ENCODE results near the gene SYPL1. TPM values are rescaled to one million over a fixed set of nuclear protein-coding genes. Genes with fewer than 3 reads are reported as not detected.

SYPL1 gene
- total RNA-seq, 1 experiment from 2014 or later: 39.2 TPM

DNA sequence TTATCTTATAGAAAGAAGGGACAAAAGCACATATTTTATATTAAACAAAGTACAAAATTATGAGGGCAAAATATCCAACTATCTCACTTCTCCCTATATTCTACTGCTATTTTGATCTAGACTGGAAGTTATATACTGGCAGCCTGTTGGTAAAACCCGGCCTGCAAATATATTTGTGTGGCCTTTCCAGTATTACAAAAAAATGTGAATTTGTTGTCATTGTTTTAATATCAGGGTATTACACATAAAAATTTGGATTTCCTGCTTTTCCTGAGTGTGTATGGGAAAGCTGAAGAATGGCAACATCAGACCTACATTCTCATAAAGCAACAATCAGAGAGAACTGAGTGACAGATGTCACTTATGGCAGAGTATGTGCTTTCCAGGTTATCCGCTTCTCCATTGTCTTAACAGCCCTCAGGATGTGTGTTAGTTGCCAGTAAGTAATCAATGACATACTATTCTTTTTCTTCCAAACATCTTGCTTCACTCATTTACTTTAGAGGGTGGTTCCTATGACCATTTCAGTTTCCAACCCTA is 7.3 kb downstream of the SYPL1 start:
- Histone ChIP-seq H2BK5ac (ENCODE audit: insufficient read length, low read length) (no peak overlapping the region), H3K9me3 (ENCODE audit: control insufficient read depth, low read depth, low read length) (no peaks in the 10 kb centered on the region), H3T11ph (ENCODE audit: low read length) (no peak overlapping the region), H4K20me1 (ENCODE audit: control insufficient read depth, insufficient read depth, insufficient read length) (no peaks in the 10 kb centered on the region), H3K56ac (ENCODE audit: insufficient read length, low read depth, low read length) (no peak overlapping the region), H2BK120ac (ENCODE audit: low read depth, low read length, poor library complexity, severe bottlenecking) (no peak overlapping the region), H3K23me2 (ENCODE audit: insufficient read length, low read depth, low read length, poor library complexity, severe bottlenecking) (no peaks in the 10 kb centered on the region), H2AFZ (ENCODE audit: low read length) (no peak overlapping the region), H3K9ac (ENCODE audit: extremely low read depth, insufficient read length, low read length) (no peak overlapping the region), H2BK20ac (ENCODE audit: low read depth, low read length, poor library complexity, severe bottlenecking) (no peak overlapping the region), H4K91ac (ENCODE audit: insufficient read length, low read depth, low read length) (no peak overlapping the region), H3K27ac (ENCODE audit: insufficient read length, low read depth, low read length) (no peak overlapping the region), H3K79me1 (ENCODE audit: insufficient read depth, low read depth, low read length, poor library complexity, severe bottlenecking) (peaks cover 2% of the 10 kb centered on the region), H4K8ac (replicated peaks; ENCODE audit: insufficient read length, low read depth, low read length) (no peak overlapping the region), H4K5ac (ENCODE audit: insufficient read length, low read depth, low read length) (no peak overlapping the region), H3K79me2 (ENCODE audit: insufficient read depth, low read length) (peaks cover 6% of the 10 kb centered on the region), H3K27me3 (ENCODE audit: insufficient read depth, low read length) (no peaks in the 10 kb centered on the region), H3K23ac (ENCODE audit: insufficient read length, low read depth, low read length) (no peak overlapping the region), H3K18ac (ENCODE audit: insufficient read length, low read depth, low read length) (no peak overlapping the region), H3K14ac (ENCODE audit: insufficient read depth, low read length) (no peak overlapping the region), H3K4ac (ENCODE audit: low read depth, low read length) (no peak overlapping the region), H3K4me1 (ENCODE audit: insufficient read depth, low read length) (peaks cover 3% of the 10 kb centered on the region), H2AK5ac (ENCODE audit: insufficient read length, low read length) (no peak overlapping the region), H2BK12ac (ENCODE audit: insufficient read length, low read depth, low read length) (no peak overlapping the region), H3K4me2 (ENCODE audit: insufficient read depth, insufficient read length, low read length) (no peak overlapping the region), H2BK15ac (ENCODE audit: low read depth, low read length) (no peak overlapping the region)
- H3K9me3 Mint-ChIP-seq: no peaks in the 10 kb centered on the region
- no peak for DNase-seq
- H3K4me3 Mint-ChIP-seq: no peak overlapping the region
- H3K27ac Mint-ChIP-seq: no peak overlapping the region
- no peaks in the 10 kb centered on the region; a peak in 1 of 7 replicates for H3K36me3 Mint-ChIP-seq (ENCODE audit: insufficient read depth in 1 of 3, low read depth in 3 of 3)
- H3K4me1 Mint-ChIP-seq: peaks cover 22% of the 10 kb centered on the region in 2 experiments
- TF ChIP-seq, protein P1, sequence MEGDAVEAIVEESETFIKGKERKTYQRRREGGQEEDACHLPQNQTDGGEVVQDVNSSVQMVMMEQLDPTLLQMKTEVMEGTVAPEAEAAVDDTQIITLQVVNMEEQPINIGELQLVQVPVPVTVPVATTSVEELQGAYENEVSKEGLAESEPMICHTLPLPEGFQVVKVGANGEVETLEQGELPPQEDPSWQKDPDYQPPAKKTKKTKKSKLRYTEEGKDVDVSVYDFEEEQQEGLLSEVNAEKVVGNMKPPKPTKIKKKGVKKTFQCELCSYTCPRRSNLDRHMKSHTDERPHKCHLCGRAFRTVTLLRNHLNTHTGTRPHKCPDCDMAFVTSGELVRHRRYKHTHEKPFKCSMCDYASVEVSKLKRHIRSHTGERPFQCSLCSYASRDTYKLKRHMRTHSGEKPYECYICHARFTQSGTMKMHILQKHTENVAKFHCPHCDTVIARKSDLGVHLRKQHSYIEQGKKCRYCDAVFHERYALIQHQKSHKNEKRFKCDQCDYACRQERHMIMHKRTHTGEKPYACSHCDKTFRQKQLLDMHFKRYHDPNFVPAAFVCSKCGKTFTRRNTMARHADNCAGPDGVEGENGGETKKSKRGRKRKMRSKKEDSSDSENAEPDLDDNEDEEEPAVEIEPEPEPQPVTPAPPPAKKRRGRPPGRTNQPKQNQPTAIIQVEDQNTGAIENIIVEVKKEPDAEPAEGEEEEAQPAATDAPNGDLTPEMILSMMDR (conservative IDR thresholded peaks at IDR 0.05): no peak
- no peaks in the 10 kb centered on the region for H3K27me3 Mint-ChIP-seq (ENCODE audit: low read depth)
- no CpG with 5 or more reads among the region's 2 CpGs for WGBS (ENCODE audit: extremely low coverage, insufficient read length, low lambda C conversion rate)

Data from H9 (cell line).